ENCODE results near the gene OXNAD1. TPM values are rescaled to one million over a fixed set of nuclear protein-coding genes. Genes with fewer than 3 reads are reported as not detected.

OXNAD1 gene
- total and polyA plus RNA-seq, 2 of the 13 experiments (the other 11 are each of a cell fraction or from before 2014, with no cell fraction given): 9.9 to 18.8 TPM

DNA sequence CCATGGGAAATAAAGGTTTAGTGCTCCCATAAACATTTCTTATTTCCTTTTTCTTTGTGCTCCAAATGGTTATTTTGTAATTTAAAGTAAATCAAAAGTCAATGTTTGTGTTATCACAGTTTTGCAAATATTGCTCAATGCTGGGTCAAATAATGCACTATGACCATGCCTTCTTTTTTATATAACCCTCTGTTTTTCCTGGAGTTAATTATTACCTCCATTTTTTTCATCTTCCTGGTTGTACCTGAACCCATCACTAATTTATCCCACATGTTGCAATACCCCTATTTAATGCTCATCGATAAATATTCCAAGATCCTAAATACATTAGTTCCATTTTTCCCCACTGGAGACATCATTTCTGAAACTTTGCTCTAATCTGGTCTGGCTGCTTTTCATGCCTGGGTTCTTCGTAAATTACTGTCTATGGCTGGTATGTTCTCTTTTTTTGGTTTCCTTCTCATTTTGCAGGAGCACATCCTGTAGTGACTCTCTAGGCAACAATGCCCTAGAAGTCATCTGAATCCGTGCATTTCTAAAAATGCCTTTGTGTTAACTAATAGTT, 66.4 kb downstream of the OXNAD1 start:
- no TSS peak for BruUV-seq (replicated peaks)
- H3K4me2 ChIP-seq (ENCODE audit: low read depth, low read length): no peak overlapping the region
- peak overlapping the region; percentile 27; the same call in 1 of the 2 replicates for H3K9ac ChIP-seq (ENCODE audit: insufficient read depth, low read depth, low read length)
- H2AFZ ChIP-seq (ENCODE audit: low read length): no peak overlapping the region
- no peaks in the 10 kb centered on the region for H3K27me3 ChIP-seq (ENCODE audit: control insufficient read depth in 1 of 2, insufficient read depth in 2 of 2, low read length in 2 of 2)
- DNase-seq (ENCODE audit: low spot score): peak; percentile 75
- 68% methylated on average over 3 of the region's 3 CpGs for WGBS (ENCODE audit: low lambda C conversion rate)
- H3K36me3 ChIP-seq (replicated peaks in 1 of 2; ENCODE audit: control insufficient read depth in 1 of 2, insufficient read depth in 2 of 2, low read length in 2 of 2): 0 out of 5 replicates have a peak, but pooled peaks cover 0 to 1% of the 10 kb centered on the region in 2 experiments
- no peak overlapping the region for H3K4me3 ChIP-seq (replicated peaks in 1 of 3; ENCODE audit: insufficient read depth in 1 of 3, low read depth in 2 of 3, low read length in 3 of 3)
- CTCF ChIA-PET (ENCODE audit: low intra/inter-chr PET ratio, low total read pairs): no interaction called here
- POLR2A ChIA-PET: no interaction called here
- H3K27ac ChIP-seq (ENCODE audit: extremely low read length, insufficient read depth, low read length): peak overlapping the region; percentile 85
- no peaks in the 10 kb centered on the region for H4K20me1 ChIP-seq (ENCODE audit: insufficient read depth, low read length)
- in situ Hi-C loops (cut with HindIII; ENCODE audit: extremely low pct_ligation_motif_present, low pct_unique_long_range_greater_than_20kb) (no loop called here), intact Hi-C loops (cut with micrococcal nuclease; ENCODE audit: unreplicated experiment) (no loop called here)
- no peak for FAIRE-seq
- ATAC-seq: no peak; the same call in 2 of the 3 replicates
- peaks cover 10% of the 10 kb centered on the region for H3K9me3 ChIP-seq (ENCODE audit: low read length)
- no peaks in the 10 kb centered on the region for H3K79me2 ChIP-seq (ENCODE audit: insufficient read depth, low read length)
- H3K4me1 ChIP-seq (ENCODE audit: insufficient read depth, low read length): peaks cover 54% of the 10 kb centered on the region
- TF ChIP-seq KMT2B (CRISPR knock-in tag; IDR thresholded peaks at IDR 0.05) (no peak), KDM5B (CRISPR knock-in tag; IDR thresholded peaks at IDR 0.05; ENCODE audit: borderline replicate concordance) (no peak), ZFY (CRISPR knock-in tag; IDR thresholded peaks at IDR 0.05) (no peak), ESRRA (CRISPR knock-in tag; IDR thresholded peaks at IDR 0.05; ENCODE audit: low read depth) (no peak), ETV6 (CRISPR knock-in tag; conservative IDR thresholded peaks at IDR 0.05) (no peak), ZNF263 (CRISPR knock-in tag; IDR thresholded peaks at IDR 0.05) (no peak), ZFP36L1 (CRISPR knock-in tag; IDR thresholded peaks at IDR 0.05) (0 out of 2 replicates have a peak, but pooled peaks have one; percentile 35), TBX3 (IDR thresholded peaks at IDR 0.05; ENCODE audit: borderline replicate concordance) (peak; percentile 40; the same call in 1 of the 2 replicates), RCOR2 (CRISPR knock-in tag; IDR thresholded peaks at IDR 0.05) (peak; percentile 85), ELK4 (CRISPR knock-in tag; IDR thresholded peaks at IDR 0.05; ENCODE audit: borderline replicate concordance) (no peak), ZNF503 (CRISPR knock-in tag; IDR thresholded peaks at IDR 0.05) (peak; percentile 74; the same call in 1 of the 2 replicates), MEIS2 (CRISPR knock-in tag; IDR thresholded peaks at IDR 0.05) (no peak), ZNF569 (CRISPR knock-in tag; IDR thresholded peaks at IDR 0.05; ENCODE audit: borderline replicate concordance) (no peak), REXO4 (CRISPR knock-in tag; IDR thresholded peaks at IDR 0.05; ENCODE audit: borderline replicate concordance) (no peak), THAP8 (CRISPR knock-in tag; IDR thresholded peaks at IDR 0.05; ENCODE audit: borderline replicate concordance) (no peak), ELF4 (CRISPR knock-in tag; IDR thresholded peaks at IDR 0.05; ENCODE audit: borderline replicate concordance) (0 out of 2 replicates have a peak, but pooled peaks have one; percentile 35)
- TF ChIP-seq, protein P1, sequence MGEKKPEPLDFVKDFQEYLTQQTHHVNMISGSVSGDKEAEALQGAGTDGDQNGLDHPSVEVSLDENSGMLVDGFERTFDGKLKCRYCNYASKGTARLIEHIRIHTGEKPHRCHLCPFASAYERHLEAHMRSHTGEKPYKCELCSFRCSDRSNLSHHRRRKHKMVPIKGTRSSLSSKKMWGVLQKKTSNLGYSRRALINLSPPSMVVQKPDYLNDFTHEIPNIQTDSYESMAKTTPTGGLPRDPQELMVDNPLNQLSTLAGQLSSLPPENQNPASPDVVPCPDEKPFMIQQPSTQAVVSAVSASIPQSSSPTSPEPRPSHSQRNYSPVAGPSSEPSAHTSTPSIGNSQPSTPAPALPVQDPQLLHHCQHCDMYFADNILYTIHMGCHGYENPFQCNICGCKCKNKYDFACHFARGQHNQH (CRISPR knock-in tag; IDR thresholded peaks at IDR 0.05): peak; percentile 26; the same call in 1 of the 2 replicates
- TF ChIP-seq, protein P2, sequence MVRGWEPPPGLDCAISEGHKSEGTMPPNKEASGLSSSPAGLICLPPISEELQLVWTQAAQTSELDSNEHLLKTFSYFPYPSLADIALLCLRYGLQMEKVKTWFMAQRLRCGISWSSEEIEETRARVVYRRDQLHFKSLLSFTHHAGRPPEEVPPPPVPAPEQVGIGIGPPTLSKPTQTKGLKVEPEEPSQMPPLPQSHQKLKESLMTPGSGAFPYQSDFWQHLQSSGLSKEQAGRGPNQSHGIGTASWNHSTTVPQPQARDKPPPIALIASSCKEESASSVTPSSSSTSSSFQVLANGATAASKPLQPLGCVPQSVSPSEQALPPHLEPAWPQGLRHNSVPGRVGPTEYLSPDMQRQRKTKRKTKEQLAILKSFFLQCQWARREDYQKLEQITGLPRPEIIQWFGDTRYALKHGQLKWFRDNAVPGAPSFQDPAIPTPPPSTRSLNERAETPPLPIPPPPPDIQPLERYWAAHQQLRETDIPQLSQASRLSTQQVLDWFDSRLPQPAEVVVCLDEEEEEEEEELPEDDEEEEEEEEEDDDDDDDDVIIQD (CRISPR knock-in tag; IDR thresholded peaks at IDR 0.05; ENCODE audit: low read depth): peak; percentile 93

Data from HepG2 (cell line).